ENCODE measurements around the gene SLC5A8.

DNA sequence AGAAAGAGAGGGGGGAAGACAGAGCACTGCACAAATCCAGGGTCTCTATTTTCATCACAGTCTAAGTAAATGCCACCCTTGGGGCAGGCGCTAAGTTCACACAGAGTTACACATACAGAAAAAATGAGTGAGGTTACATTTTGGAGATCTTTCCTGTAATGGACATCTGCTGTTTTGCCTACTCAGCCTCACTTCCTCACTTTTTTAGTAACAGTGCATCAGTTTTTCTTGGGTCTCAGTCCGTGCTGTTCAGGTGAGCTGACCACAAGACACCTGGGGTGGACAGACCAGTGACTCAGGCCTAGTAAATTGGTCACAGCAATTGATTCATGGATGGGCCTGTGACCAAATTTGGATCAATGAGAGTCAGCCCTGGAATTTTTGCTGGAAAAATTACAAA lies 33.6 kb upstream of the SLC5A8 start:
- TF ChIP-seq, protein P1, sequence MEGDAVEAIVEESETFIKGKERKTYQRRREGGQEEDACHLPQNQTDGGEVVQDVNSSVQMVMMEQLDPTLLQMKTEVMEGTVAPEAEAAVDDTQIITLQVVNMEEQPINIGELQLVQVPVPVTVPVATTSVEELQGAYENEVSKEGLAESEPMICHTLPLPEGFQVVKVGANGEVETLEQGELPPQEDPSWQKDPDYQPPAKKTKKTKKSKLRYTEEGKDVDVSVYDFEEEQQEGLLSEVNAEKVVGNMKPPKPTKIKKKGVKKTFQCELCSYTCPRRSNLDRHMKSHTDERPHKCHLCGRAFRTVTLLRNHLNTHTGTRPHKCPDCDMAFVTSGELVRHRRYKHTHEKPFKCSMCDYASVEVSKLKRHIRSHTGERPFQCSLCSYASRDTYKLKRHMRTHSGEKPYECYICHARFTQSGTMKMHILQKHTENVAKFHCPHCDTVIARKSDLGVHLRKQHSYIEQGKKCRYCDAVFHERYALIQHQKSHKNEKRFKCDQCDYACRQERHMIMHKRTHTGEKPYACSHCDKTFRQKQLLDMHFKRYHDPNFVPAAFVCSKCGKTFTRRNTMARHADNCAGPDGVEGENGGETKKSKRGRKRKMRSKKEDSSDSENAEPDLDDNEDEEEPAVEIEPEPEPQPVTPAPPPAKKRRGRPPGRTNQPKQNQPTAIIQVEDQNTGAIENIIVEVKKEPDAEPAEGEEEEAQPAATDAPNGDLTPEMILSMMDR (conservative IDR thresholded peaks at IDR 0.05; ENCODE audit: low read depth in 2 of 2) = no peak
- no peak for TF ChIP-seq STAT1 (IDR thresholded peaks at IDR 0.05; ENCODE audit: unreplicated experiment)
- TF ChIP-seq POLR2AphosphoS5 (IDR thresholded peaks at IDR 0.05; ENCODE audit: low read depth) = no peak
- TF ChIP-seq CREB1 (CRISPR knock-in tag; IDR thresholded peaks at IDR 0.05; ENCODE audit: low read depth) = no peak
- TF ChIP-seq EZH2 (IDR thresholded peaks at IDR 0.05; ENCODE audit: low read depth, unreplicated experiment) = no peak
- TF ChIP-seq, protein P2, sequence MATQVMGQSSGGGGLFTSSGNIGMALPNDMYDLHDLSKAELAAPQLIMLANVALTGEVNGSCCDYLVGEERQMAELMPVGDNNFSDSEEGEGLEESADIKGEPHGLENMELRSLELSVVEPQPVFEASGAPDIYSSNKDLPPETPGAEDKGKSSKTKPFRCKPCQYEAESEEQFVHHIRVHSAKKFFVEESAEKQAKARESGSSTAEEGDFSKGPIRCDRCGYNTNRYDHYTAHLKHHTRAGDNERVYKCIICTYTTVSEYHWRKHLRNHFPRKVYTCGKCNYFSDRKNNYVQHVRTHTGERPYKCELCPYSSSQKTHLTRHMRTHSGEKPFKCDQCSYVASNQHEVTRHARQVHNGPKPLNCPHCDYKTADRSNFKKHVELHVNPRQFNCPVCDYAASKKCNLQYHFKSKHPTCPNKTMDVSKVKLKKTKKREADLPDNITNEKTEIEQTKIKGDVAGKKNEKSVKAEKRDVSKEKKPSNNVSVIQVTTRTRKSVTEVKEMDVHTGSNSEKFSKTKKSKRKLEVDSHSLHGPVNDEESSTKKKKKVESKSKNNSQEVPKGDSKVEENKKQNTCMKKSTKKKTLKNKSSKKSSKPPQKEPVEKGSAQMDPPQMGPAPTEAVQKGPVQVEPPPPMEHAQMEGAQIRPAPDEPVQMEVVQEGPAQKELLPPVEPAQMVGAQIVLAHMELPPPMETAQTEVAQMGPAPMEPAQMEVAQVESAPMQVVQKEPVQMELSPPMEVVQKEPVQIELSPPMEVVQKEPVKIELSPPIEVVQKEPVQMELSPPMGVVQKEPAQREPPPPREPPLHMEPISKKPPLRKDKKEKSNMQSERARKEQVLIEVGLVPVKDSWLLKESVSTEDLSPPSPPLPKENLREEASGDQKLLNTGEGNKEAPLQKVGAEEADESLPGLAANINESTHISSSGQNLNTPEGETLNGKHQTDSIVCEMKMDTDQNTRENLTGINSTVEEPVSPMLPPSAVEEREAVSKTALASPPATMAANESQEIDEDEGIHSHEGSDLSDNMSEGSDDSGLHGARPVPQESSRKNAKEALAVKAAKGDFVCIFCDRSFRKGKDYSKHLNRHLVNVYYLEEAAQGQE (IDR thresholded peaks at IDR 0.05; ENCODE audit: unreplicated experiment) = no peak
- TF ChIP-seq, protein P3, sequence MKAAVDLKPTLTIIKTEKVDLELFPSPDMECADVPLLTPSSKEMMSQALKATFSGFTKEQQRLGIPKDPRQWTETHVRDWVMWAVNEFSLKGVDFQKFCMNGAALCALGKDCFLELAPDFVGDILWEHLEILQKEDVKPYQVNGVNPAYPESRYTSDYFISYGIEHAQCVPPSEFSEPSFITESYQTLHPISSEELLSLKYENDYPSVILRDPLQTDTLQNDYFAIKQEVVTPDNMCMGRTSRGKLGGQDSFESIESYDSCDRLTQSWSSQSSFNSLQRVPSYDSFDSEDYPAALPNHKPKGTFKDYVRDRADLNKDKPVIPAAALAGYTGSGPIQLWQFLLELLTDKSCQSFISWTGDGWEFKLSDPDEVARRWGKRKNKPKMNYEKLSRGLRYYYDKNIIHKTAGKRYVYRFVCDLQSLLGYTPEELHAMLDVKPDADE (IDR thresholded peaks at IDR 0.05) = no peak
- TF ChIP-seq EZH2phosphoT487 (IDR thresholded peaks at IDR 0.05; ENCODE audit: unreplicated experiment) = no peak
